ENCODE results near the gene DNAH7.

GRCh38 chr2:195734395-195734794, 334.2 kb downstream of the DNAH7 start:
- TF ChIP-seq, protein P1, sequence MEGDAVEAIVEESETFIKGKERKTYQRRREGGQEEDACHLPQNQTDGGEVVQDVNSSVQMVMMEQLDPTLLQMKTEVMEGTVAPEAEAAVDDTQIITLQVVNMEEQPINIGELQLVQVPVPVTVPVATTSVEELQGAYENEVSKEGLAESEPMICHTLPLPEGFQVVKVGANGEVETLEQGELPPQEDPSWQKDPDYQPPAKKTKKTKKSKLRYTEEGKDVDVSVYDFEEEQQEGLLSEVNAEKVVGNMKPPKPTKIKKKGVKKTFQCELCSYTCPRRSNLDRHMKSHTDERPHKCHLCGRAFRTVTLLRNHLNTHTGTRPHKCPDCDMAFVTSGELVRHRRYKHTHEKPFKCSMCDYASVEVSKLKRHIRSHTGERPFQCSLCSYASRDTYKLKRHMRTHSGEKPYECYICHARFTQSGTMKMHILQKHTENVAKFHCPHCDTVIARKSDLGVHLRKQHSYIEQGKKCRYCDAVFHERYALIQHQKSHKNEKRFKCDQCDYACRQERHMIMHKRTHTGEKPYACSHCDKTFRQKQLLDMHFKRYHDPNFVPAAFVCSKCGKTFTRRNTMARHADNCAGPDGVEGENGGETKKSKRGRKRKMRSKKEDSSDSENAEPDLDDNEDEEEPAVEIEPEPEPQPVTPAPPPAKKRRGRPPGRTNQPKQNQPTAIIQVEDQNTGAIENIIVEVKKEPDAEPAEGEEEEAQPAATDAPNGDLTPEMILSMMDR (IDR thresholded peaks at IDR 0.05), result no peak
- no peak for TF ChIP-seq EP300 (IDR thresholded peaks at IDR 0.05)
